ENCODE measurements around the gene ARVCF. TPM values are rescaled to one million over a fixed set of nuclear protein-coding genes. Genes with fewer than 3 reads are reported as not detected.
A peak's percentile ranks its signal among the peaks of the same experiment; 100 is the strongest.

Gene ARVCF
- total RNA-seq, 1 donor: 27.1 TPM

- Histone ChIP-seq H3K79me2 (ENCODE audit: insufficient read depth, low read length) (no peaks in the 10 kb centered on the region), H3K36me3 (ENCODE audit: insufficient read depth, low read length) (no peaks in the 10 kb centered on the region), H3K4me2 (ENCODE audit: insufficient read depth, low read length) (no peak overlapping the region), H3K4me3 (ENCODE audit: insufficient read depth, low read length) (no peak overlapping the region), H4K20me1 (ENCODE audit: insufficient read depth, low read length) (no peaks in the 10 kb centered on the region), H2AFZ (ENCODE audit: low read length) (peak overlapping the region; percentile 26), H3K27me3 (ENCODE audit: insufficient read depth, low read length) (no peaks in the 10 kb centered on the region), H3K4me1 (ENCODE audit: insufficient read depth, low read length) (peaks cover 34% of the 10 kb centered on the region), H3K27ac (ENCODE audit: low read depth, low read length) (peak overlapping the region; percentile 10), H3K9me3 (ENCODE audit: low read depth, low read length) (no peaks in the 10 kb centered on the region)
- TF ChIP-seq CTCF (IDR thresholded peaks at IDR 0.05; ENCODE audit: extremely low read depth, low read depth, low read length): no peak
- DNase-seq (ENCODE audit: insufficient read length, low spot score, missing footprints): peak; percentile 58
Observed at GRCh38 chr22:19991645-19992451, 24.8 kb downstream of the ARVCF start.

- H3K36me3 ChIP-seq (ENCODE audit: insufficient read depth, low read length): no peaks in the 10 kb centered on the region
- peak overlapping the region; percentile 10 for H3K27ac ChIP-seq (ENCODE audit: low read depth, low read length)
- H2AFZ ChIP-seq (ENCODE audit: low read length): peak overlapping the region; percentile 26
- no peak for TF ChIP-seq CTCF (IDR thresholded peaks at IDR 0.05; ENCODE audit: extremely low read depth, low read depth, low read length)
- no peaks in the 10 kb centered on the region for H3K9me3 ChIP-seq (ENCODE audit: low read depth, low read length)
- H3K4me3 ChIP-seq (ENCODE audit: insufficient read depth, low read length): no peak overlapping the region
- H3K4me1 ChIP-seq (ENCODE audit: insufficient read depth, low read length): peaks cover 36% of the 10 kb centered on the region
- no peak overlapping the region for H3K4me2 ChIP-seq (ENCODE audit: insufficient read depth, low read length)
- H3K79me2 ChIP-seq (ENCODE audit: insufficient read depth, low read length): no peaks in the 10 kb centered on the region
- H3K27me3 ChIP-seq (ENCODE audit: insufficient read depth, low read length): no peaks in the 10 kb centered on the region
- no peak for DNase-seq (ENCODE audit: insufficient read length, low spot score, missing footprints)
- H4K20me1 ChIP-seq (ENCODE audit: insufficient read depth, low read length): no peaks in the 10 kb centered on the region
Observed at GRCh38 chr22:19991395-19991644, 25.3 kb downstream of the ARVCF start.

- DNase-seq (ENCODE audit: insufficient read length, low spot score, missing footprints): no peak
- Histone ChIP-seq H4K20me1 (ENCODE audit: insufficient read depth, low read length) (peaks cover 5% of the 10 kb centered on the region), H3K9me3 (ENCODE audit: low read depth, low read length) (no peaks in the 10 kb centered on the region), H3K27me3 (ENCODE audit: insufficient read depth, low read length) (no peaks in the 10 kb centered on the region), H2AFZ (ENCODE audit: low read length) (peak overlapping the region; percentile 42), H3K4me1 (ENCODE audit: insufficient read depth, low read length) (peaks cover 36% of the 10 kb centered on the region), H3K36me3 (ENCODE audit: insufficient read depth, low read length) (no peaks in the 10 kb centered on the region), H3K27ac (ENCODE audit: low read depth, low read length) (no peak overlapping the region), H3K4me3 (ENCODE audit: insufficient read depth, low read length) (no peak overlapping the region), H3K4me2 (ENCODE audit: insufficient read depth, low read length) (no peak overlapping the region), H3K79me2 (ENCODE audit: insufficient read depth, low read length) (peaks cover 4% of the 10 kb centered on the region)
- TF ChIP-seq CTCF (IDR thresholded peaks at IDR 0.05; ENCODE audit: extremely low read depth, low read depth, low read length): no peak
Observed at GRCh38 chr22:19990609-19991394, 25.8 kb downstream of the ARVCF start.

GRCh38 chr22:19990188-19990587 is 26.4 kb downstream of the ARVCF start:
- Histone ChIP-seq H3K36me3 (ENCODE audit: insufficient read depth, low read length) (no peaks in the 10 kb centered on the region), H3K4me1 (ENCODE audit: insufficient read depth, low read length) (peaks cover 30% of the 10 kb centered on the region), H3K9me3 (ENCODE audit: low read depth, low read length) (no peaks in the 10 kb centered on the region), H3K4me3 (ENCODE audit: insufficient read depth, low read length) (no peak overlapping the region), H3K27me3 (ENCODE audit: insufficient read depth, low read length) (no peaks in the 10 kb centered on the region), H3K27ac (ENCODE audit: low read depth, low read length) (no peak overlapping the region), H3K79me2 (ENCODE audit: insufficient read depth, low read length) (peaks cover 7% of the 10 kb centered on the region), H2AFZ (ENCODE audit: low read length) (no peak overlapping the region), H3K4me2 (ENCODE audit: insufficient read depth, low read length) (no peak overlapping the region), H4K20me1 (ENCODE audit: insufficient read depth, low read length) (peaks cover 11% of the 10 kb centered on the region)
- no peak for TF ChIP-seq CTCF (IDR thresholded peaks at IDR 0.05; ENCODE audit: extremely low read depth, low read depth, low read length)
- peak; percentile 81 for DNase-seq (ENCODE audit: insufficient read length, low spot score, missing footprints)
